ENCODE data around the gene AMIGO1.

DNA sequence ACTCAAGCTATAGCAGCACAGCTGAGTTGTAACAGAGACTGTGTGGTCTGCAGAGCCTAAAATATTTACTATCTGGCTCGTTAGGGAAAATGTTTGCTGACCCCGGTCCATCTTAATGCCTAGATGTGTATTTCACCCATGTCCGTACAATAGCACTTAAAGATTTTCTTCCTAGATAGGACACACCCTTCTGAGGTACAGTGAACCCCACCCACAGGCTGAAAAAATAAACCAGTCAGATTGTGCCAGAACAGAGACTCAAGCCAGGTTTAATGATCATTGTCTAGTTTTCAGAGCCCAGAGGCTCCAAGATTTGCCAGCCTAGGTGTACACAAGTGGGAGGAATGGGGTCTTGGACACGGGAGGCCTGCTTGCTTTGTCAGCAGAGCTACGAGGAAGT, 5.6 kb downstream of the AMIGO1 start:
- TF ChIP-seq, protein P1, sequence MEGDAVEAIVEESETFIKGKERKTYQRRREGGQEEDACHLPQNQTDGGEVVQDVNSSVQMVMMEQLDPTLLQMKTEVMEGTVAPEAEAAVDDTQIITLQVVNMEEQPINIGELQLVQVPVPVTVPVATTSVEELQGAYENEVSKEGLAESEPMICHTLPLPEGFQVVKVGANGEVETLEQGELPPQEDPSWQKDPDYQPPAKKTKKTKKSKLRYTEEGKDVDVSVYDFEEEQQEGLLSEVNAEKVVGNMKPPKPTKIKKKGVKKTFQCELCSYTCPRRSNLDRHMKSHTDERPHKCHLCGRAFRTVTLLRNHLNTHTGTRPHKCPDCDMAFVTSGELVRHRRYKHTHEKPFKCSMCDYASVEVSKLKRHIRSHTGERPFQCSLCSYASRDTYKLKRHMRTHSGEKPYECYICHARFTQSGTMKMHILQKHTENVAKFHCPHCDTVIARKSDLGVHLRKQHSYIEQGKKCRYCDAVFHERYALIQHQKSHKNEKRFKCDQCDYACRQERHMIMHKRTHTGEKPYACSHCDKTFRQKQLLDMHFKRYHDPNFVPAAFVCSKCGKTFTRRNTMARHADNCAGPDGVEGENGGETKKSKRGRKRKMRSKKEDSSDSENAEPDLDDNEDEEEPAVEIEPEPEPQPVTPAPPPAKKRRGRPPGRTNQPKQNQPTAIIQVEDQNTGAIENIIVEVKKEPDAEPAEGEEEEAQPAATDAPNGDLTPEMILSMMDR (IDR thresholded peaks at IDR 0.05): no peak
- TF ChIP-seq POLR2AphosphoS5 (IDR thresholded peaks at IDR 0.05): no peak
- no peak for TF ChIP-seq POLR2A (IDR thresholded peaks at IDR 0.05)
